Measurements from ENCODE around the gene ITGA7.
A peak's percentile ranks its signal among the peaks of the same experiment; 100 is the strongest.

Gene ITGA7

DNA sequence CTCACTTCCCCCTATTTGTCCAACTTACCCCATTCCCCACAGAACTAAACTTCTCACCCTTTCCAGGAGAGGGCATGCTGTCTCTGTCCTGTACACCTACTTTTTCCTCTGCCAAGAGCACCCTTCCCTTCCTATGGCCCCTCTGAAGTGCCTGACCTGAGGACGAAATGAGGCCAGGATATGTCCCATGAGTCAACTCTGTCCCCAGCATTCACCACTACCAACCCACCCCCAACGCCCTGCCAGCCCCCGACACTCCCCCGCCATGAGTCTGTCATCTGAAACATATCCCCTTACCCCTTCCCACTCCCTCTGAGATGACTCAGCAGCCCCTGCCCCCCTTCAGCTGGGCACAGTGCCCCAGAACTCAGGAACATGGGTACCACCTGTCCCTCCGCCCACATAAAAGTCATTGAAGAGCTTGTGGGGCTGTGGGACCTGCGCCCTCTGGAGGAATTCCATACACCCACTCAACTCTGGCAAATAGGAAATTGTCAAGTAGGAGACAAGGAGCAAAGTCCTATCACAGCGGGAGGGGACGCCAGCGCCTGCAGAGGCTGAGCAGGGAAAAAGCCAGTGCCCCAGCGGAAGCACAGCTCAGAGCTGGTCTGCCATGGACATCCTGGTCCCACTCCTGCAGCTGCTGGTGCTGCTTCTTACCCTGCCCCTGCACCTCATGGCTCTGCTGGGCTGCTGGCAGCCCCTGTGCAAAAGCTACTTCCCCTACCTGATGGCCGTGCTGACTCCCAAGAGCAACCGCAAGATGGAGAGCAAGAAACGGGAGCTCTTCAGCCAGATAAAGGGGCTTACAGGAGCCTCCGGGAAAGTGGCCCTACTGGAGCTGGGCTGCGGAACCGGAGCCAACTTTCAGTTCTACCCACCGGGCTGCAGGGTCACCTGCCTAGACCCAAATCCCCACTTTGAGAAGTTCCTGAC lies 26.3 kb downstream of the ITGA7 start:
- Histone ChIP-seq H3K4me3 (ENCODE audit: low read length) (peak overlapping the region; percentile 51), H3K27ac (ENCODE audit: low read length) (no peak overlapping the region), H3K27me3 (ENCODE audit: insufficient read depth, low read length) (peaks cover 4% of the 10 kb centered on the region; the same call in 1 of the 2 replicates), H3K9ac (ENCODE audit: low read depth, low read length) (peak overlapping the region; percentile 32; the same call in 1 of the 2 replicates), H3K36me3 (ENCODE audit: insufficient read depth, low read depth, low read length) (peaks cover 9% of the 10 kb centered on the region; the same call in 1 of the 2 replicates), H3K9me3 (ENCODE audit: insufficient read depth, low read depth, low read length) (no peaks in the 10 kb centered on the region), H3K4me1 (ENCODE audit: insufficient read depth, low read length) (peaks cover 3% of the 10 kb centered on the region; the same call in 1 of the 2 replicates)

DNA sequence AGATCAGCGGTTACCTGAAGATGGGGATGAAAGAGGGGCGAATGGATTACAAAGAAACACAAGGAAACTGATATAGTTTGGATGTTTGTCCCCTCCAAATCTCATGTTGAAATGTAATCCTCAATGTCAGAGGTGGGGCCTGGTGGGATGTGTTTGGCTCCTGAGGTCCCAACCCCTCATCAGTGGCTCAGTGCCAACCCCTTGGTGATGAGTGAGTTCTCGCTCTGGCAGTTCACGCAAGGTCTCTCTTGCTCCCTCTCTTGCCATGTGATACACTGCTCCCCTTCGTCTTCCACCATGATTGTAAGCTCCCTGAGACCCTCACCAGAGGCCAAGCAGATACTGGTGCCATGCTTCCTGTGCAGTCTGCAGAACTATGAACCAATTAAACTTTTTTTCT lies 28.0 kb downstream of the ITGA7 start:
- no peaks in the 10 kb centered on the region for H3K9me3 ChIP-seq (ENCODE audit: insufficient read depth, low read depth, low read length)
- 0 out of 2 replicates have a peak, but pooled peaks cover 2% of the 10 kb centered on the region for H3K36me3 ChIP-seq (ENCODE audit: insufficient read depth, low read depth, low read length)
- no peak overlapping the region for H3K4me3 ChIP-seq (ENCODE audit: low read length)

DNA sequence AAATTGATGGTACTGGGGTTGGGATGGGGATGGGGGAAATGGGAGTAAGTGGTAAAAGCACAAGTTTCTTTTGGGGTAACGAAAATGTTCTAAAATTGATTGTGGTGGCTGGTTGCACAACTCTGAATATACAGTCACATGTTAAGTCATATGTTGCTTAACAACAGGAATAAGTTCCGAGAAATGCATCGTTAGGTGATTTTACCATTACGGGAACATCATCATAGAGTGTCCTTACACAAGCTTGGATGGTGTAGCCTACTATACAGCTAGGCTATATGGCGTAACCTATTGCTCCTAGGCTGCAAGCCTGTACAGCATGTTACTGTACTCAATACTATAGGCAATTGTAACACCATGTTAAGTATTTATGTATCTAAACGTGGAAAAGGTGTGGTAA lies 31.0 kb downstream of the ITGA7 start:
- H3K27me3 ChIP-seq (ENCODE audit: insufficient read depth, low read length): peaks cover 6% of the 10 kb centered on the region; the same call in 1 of the 2 replicates
- peaks cover 3% of the 10 kb centered on the region; the same call in 1 of the 2 replicates for H3K4me1 ChIP-seq (ENCODE audit: insufficient read depth, low read length)
- no peaks in the 10 kb centered on the region for H3K36me3 ChIP-seq (ENCODE audit: insufficient read depth, low read depth, low read length)
- H3K27ac ChIP-seq (ENCODE audit: low read length): no peak overlapping the region
- no peak overlapping the region for H3K4me3 ChIP-seq (ENCODE audit: low read length)
- no peaks in the 10 kb centered on the region for H3K9me3 ChIP-seq (ENCODE audit: insufficient read depth, low read depth, low read length)
- no peak overlapping the region for H3K9ac ChIP-seq (ENCODE audit: low read depth, low read length)

More for the DNA sequence above, 28.0 kb downstream of the ITGA7 start:
- Histone ChIP-seq H3K27me3 (ENCODE audit: insufficient read depth, low read length) (peaks cover 6% of the 10 kb centered on the region; the same call in 1 of the 2 replicates), H3K27ac (ENCODE audit: low read length) (no peak overlapping the region), H3K9ac (ENCODE audit: low read depth, low read length) (no peak overlapping the region), H3K4me1 (ENCODE audit: insufficient read depth, low read length) (peaks cover 3% of the 10 kb centered on the region; the same call in 1 of the 2 replicates)

DNA sequence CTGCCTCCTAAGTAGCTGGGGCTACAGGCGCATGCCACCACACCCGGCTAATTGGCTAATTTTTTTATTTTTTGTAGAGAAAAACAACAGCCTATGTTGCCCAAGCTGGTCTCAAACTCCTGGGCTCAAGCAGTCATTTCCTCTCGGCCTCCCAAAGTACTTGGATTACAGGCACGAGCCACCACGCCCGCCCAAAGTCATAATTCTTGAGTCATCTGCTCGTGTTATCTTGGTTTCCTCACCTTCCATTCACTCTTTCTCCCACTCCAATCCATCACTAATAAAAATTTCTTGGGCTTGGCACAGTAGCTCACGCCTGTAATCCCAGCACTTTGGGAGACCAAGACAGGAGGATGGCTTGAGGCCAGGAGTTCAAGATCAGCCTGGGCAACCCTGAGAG lies 32.0 kb downstream of the ITGA7 start:
- H3K9ac ChIP-seq (ENCODE audit: low read depth, low read length): no peak overlapping the region
- no peaks in the 10 kb centered on the region for H3K36me3 ChIP-seq (ENCODE audit: insufficient read depth, low read depth, low read length)
- H3K27ac ChIP-seq (ENCODE audit: low read length): no peak overlapping the region
- H3K9me3 ChIP-seq (ENCODE audit: insufficient read depth, low read depth, low read length): no peaks in the 10 kb centered on the region
- no peaks in the 10 kb centered on the region for H3K4me1 ChIP-seq (ENCODE audit: insufficient read depth, low read length)
- no peak overlapping the region for H3K4me3 ChIP-seq (ENCODE audit: low read length)
- H3K27me3 ChIP-seq (ENCODE audit: insufficient read depth, low read length): peaks cover 6% of the 10 kb centered on the region; the same call in 1 of the 2 replicates

DNA sequence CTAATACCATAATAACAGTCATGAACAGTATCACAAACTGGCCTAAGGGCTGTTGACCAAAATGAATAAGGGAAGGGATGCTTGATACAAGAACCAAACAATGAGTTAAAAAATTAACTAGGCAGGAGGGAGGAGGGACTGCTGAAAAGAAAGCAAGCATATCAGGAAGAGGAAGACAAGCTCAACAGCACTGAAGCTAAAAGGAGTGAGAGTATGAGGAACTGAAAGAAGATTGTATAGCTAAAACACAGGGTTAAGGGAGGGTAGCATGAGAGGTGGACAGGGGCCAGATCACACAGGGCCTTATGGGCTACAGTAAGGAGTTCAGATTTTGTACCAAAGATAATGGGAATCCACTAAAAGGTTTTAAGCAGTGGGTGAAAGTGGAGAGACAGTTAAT lies 34.1 kb downstream of the ITGA7 start:
- Histone ChIP-seq H3K27ac (ENCODE audit: low read length) (no peak overlapping the region), H3K9ac (ENCODE audit: low read depth, low read length) (no peak overlapping the region), H3K4me3 (ENCODE audit: low read length) (no peak overlapping the region), H3K4me1 (ENCODE audit: insufficient read depth, low read length) (no peaks in the 10 kb centered on the region), H3K9me3 (ENCODE audit: insufficient read depth, low read depth, low read length) (no peaks in the 10 kb centered on the region), H3K36me3 (ENCODE audit: insufficient read depth, low read depth, low read length) (no peaks in the 10 kb centered on the region), H3K27me3 (ENCODE audit: insufficient read depth, low read length) (peaks cover 6% of the 10 kb centered on the region; the same call in 1 of the 2 replicates)

DNA sequence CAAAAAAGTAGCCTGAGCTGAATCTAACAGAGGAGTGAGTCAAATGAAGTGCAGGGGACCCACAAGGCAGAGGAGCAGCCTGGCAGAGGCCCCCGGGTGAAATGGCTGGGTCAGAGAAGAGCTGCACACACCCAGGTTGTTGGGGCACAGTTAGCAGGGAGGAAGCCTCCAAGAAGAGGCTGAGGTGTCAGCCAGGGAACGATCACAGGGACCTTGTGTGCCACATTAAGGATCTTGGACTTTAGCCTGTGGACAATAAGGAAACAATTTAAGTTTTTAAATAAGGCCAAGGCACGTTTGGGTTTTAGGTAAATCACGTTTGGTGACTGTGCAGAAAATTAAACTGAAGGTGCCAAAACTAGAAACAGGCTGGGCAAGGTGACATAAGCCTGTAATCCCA lies 36.0 kb downstream of the ITGA7 start:
- no peak overlapping the region for H3K4me3 ChIP-seq (ENCODE audit: low read length)
- peaks cover 6% of the 10 kb centered on the region; the same call in 1 of the 2 replicates for H3K27me3 ChIP-seq (ENCODE audit: insufficient read depth, low read length)
- H3K4me1 ChIP-seq (ENCODE audit: insufficient read depth, low read length): no peaks in the 10 kb centered on the region
- H3K27ac ChIP-seq (ENCODE audit: low read length): no peak overlapping the region
- no peaks in the 10 kb centered on the region for H3K9me3 ChIP-seq (ENCODE audit: insufficient read depth, low read depth, low read length)
- H3K9ac ChIP-seq (ENCODE audit: low read depth, low read length): no peak overlapping the region
- no peaks in the 10 kb centered on the region for H3K36me3 ChIP-seq (ENCODE audit: insufficient read depth, low read depth, low read length)

DNA sequence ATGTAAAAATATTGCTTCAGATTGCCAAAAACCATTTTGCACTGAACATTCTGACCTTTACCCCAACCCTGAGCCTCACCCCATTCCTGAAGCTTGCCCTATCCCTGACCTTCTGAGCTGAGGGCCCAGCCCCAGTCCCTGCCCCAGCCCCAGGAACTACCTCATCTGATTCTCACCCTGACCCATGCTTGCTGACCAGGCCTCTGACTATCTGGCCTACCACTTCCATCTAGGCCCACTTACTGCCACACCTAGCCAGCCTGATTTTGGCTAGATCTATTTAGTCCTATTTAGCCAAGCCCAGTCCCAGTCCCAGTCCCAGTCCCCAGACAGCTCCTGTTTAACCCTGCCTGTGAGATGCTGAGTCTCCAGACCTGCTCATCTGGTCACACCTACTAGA lies 37.4 kb downstream of the ITGA7 start:
- no peaks in the 10 kb centered on the region for H3K4me1 ChIP-seq (ENCODE audit: insufficient read depth, low read length)
- no peak overlapping the region for H3K4me3 ChIP-seq (ENCODE audit: low read length)
- no peak overlapping the region for H3K9ac ChIP-seq (ENCODE audit: low read depth, low read length)
- no peaks in the 10 kb centered on the region for H3K36me3 ChIP-seq (ENCODE audit: insufficient read depth, low read depth, low read length)
- no peak overlapping the region for H3K27ac ChIP-seq (ENCODE audit: low read length)
- H3K9me3 ChIP-seq (ENCODE audit: insufficient read depth, low read depth, low read length): no peaks in the 10 kb centered on the region
- H3K27me3 ChIP-seq (ENCODE audit: insufficient read depth, low read length): no peaks in the 10 kb centered on the region

DNA sequence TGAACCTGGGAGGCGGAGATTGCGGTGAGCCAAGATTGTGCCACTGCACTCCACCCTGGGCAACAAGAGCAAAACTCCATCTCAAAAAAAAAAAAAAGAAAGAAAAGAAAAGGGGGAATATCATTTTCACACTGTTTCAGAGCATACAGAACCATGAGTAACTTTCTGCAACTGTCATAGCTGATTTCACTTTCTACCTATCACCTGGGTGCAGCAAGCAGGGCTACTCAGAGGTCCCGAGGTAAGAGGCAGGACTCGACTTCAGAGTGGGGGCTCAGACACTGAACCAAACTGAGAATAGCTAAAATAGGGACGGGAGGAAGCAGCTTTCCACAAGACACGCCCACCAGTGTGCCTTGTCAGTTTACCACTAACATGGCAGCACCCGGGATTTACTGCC lies 41.2 kb downstream of the ITGA7 start:
- Histone ChIP-seq H3K36me3 (ENCODE audit: insufficient read depth, low read depth, low read length) (no peaks in the 10 kb centered on the region), H3K4me3 (ENCODE audit: low read length) (no peak overlapping the region)

DNA sequence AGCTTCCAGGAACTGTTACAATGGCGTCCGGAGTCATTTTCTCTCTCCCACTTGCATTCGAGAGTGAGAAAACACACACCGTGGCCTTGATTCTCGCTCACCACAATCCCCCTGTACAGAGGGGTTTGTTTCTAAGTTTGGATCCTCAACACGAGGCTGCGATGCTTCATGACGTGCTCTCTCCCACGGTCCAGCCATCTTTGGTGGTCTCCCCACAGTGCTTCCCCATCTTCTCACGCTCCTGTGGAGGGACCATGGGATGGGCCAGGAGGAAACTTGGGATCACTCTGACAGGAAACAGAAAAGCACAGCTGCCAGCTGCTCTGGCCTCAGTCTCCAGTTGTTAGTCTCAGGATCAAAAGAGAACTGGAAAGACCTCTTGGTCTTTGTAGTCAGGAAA lies 42.9 kb downstream of the ITGA7 start:
- Histone ChIP-seq H3K9me3 (ENCODE audit: insufficient read depth, low read depth, low read length) (no peaks in the 10 kb centered on the region), H3K27me3 (ENCODE audit: insufficient read depth, low read length) (no peaks in the 10 kb centered on the region), H3K27ac (ENCODE audit: low read length) (no peak overlapping the region), H3K9ac (ENCODE audit: low read depth, low read length) (no peak overlapping the region), H3K4me1 (ENCODE audit: insufficient read depth, low read length) (no peaks in the 10 kb centered on the region), H3K4me3 (ENCODE audit: low read length) (no peak overlapping the region), H3K36me3 (ENCODE audit: insufficient read depth, low read depth, low read length) (no peaks in the 10 kb centered on the region)

More for the DNA sequence above, 41.2 kb downstream of the ITGA7 start:
- Histone ChIP-seq H3K9ac (ENCODE audit: low read depth, low read length) (no peak overlapping the region), H3K27ac (ENCODE audit: low read length) (no peak overlapping the region), H3K4me1 (ENCODE audit: insufficient read depth, low read length) (no peaks in the 10 kb centered on the region), H3K27me3 (ENCODE audit: insufficient read depth, low read length) (no peaks in the 10 kb centered on the region), H3K9me3 (ENCODE audit: insufficient read depth, low read depth, low read length) (no peaks in the 10 kb centered on the region)

DNA sequence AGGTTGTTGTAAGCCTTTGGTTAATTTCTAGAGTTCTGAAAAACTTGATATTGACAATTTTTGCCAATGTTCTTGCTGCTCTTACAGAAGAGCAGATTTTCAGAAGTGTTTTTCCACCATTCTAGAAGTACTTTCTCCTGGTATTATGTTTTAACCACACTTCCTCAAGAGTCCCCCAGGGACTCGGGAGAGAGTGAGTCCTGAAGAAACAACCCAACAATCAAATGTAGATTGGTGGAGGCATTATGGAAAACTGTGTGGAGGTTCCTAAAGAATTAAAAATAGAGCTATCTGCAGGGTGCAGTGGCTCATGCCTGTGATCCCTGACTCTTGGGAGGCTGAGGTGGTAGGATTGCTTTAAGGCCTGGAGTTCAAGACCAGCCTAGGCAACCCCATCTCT lies 44.3 kb downstream of the ITGA7 start:
- no peaks in the 10 kb centered on the region for H3K9me3 ChIP-seq (ENCODE audit: insufficient read depth, low read depth, low read length)
- no peak overlapping the region for H3K27ac ChIP-seq (ENCODE audit: low read length)
- no peak overlapping the region for H3K4me3 ChIP-seq (ENCODE audit: low read length)
- H3K27me3 ChIP-seq (ENCODE audit: insufficient read depth, low read length): no peaks in the 10 kb centered on the region
- H3K36me3 ChIP-seq (ENCODE audit: insufficient read depth, low read depth, low read length): no peaks in the 10 kb centered on the region
- no peak overlapping the region for H3K9ac ChIP-seq (ENCODE audit: low read depth, low read length)
- H3K4me1 ChIP-seq (ENCODE audit: insufficient read depth, low read length): no peaks in the 10 kb centered on the region

DNA sequence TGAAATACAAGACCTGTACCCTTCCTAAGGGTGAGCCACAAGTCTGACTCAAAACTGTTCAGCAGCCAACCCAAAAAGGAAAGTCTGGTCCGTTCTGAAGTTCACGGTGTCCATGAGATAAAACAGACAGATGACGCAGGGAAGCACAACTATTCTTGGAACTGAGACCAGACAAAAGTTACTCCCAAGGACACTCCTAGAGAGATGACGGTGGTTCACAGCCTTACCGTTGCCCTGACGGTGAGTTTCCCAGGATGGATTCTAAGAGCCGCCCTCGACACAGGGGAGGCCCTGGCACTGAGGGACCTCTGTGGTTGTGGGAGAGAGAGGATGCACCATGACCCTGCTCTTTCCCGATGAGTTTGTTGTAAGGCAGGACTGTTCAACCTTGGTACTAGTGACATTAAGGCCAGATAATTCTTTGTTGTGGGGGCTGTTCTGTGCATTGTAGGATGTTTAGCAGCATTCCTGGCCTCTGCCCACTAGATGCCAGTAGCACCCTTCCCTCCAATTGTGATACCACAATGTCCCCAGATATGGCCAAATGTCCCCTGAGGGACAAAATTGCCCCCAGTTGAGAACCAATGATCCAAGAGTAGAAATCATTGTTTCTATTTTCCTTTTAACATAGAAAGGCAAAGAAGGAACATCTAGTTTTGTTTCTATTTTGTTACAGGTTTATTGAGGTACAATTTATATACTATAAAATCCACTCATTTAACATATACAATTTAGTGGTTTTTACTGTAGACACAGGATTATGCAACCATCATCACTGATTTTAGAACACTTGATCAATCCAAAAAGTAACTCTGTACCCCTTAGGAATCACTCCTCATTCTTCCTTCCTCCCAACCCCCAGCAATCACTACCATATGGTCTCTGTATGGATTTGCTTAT lies 48.0 kb downstream of the ITGA7 start:
- Histone ChIP-seq H3K27me3 (ENCODE audit: insufficient read depth, low read length) (peaks cover 11% of the 10 kb centered on the region; the same call in 1 of the 2 replicates), H3K9me3 (ENCODE audit: insufficient read depth, low read depth, low read length) (no peaks in the 10 kb centered on the region), H3K9ac (ENCODE audit: low read depth, low read length) (no peak overlapping the region), H3K4me1 (ENCODE audit: insufficient read depth, low read length) (no peaks in the 10 kb centered on the region), H3K4me3 (ENCODE audit: low read length) (no peak overlapping the region), H3K27ac (ENCODE audit: low read length) (no peak overlapping the region), H3K36me3 (ENCODE audit: insufficient read depth, low read depth, low read length) (no peaks in the 10 kb centered on the region)

All from iPS-20b (cell line).